Measurements from ENCODE around the gene TXNRD2. TPM values are rescaled to one million over a fixed set of nuclear protein-coding genes. Genes with fewer than 3 reads are reported as not detected.

Gene TXNRD2
- total and polyA plus RNA-seq, 8 donors = 9.6 to 41.6 (median 14.8) TPM

DNA sequence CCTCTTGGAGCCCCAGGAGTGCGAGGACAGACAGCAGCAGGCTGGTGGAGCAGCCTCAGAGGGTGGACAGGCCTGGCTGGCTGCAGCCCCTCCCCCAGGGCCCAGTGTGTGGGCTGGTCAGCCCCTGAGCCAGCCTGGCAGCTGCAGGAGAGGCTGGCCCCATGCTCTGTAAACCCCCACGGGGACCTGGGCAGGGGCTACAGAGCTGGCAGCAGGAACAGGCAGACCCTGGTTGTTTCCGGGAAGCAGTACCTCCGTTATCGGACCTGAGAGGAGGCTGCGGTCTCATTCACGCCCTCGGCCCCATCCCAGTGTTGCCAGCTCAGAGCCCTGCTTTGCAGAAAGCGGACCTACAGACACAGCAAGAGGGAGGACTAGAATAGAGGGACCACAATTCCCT lies 38.6 kb downstream of the TXNRD2 start:
- Histone ChIP-seq H3K27ac (no peak overlapping the region), H3K4me3 (no peak overlapping the region), H3K9me3 (no peaks in the 10 kb centered on the region), H3K36me3 (no peaks in the 10 kb centered on the region), H3K27me3 (no peaks in the 10 kb centered on the region), H3K4me1 (no peaks in the 10 kb centered on the region)
- 90 to 93% methylated on average over 9 of the region's 9 CpGs for WGBS, 2 donors
- intact Hi-C loops (cut with DNase I) = loop anchor here in 1 of 3 donors (5.0 kb wide), 1 partner anchor 161 kb away; no protein-coding TSS in a partner anchor
- TF ChIP-seq, protein P1, sequence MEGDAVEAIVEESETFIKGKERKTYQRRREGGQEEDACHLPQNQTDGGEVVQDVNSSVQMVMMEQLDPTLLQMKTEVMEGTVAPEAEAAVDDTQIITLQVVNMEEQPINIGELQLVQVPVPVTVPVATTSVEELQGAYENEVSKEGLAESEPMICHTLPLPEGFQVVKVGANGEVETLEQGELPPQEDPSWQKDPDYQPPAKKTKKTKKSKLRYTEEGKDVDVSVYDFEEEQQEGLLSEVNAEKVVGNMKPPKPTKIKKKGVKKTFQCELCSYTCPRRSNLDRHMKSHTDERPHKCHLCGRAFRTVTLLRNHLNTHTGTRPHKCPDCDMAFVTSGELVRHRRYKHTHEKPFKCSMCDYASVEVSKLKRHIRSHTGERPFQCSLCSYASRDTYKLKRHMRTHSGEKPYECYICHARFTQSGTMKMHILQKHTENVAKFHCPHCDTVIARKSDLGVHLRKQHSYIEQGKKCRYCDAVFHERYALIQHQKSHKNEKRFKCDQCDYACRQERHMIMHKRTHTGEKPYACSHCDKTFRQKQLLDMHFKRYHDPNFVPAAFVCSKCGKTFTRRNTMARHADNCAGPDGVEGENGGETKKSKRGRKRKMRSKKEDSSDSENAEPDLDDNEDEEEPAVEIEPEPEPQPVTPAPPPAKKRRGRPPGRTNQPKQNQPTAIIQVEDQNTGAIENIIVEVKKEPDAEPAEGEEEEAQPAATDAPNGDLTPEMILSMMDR (IDR thresholded peaks at IDR 0.05) = no peak
- FAIRE-seq = no peak
- ATAC-seq = no peak
- DNase-seq = no peak

DNA sequence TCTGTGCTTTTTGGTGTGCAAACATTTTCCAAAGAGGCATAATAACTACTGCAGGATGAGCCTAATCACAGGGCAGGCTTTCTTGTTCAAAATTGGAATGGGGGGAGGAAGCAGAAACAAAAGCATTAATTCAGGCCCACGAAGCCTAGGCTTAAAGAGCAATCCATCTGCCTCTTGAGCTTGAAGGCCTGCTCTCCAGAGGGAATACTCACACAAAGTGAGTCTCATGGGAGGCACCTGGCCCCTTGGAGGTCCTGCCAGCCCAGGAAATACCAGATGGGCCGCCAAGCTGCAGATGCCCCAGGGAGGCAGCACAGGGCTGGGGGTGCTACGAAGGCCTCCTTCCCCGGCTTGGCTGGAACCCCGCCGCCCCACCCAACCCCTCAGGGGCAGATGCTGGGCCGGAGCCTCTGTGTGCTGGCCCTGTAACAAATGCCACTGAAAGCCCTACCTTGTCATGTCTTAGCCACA lies 39.3 kb downstream of the TXNRD2 start:
- Histone ChIP-seq H3K4me1 (no peaks in the 10 kb centered on the region), H3K36me3 (no peaks in the 10 kb centered on the region), H3K4me3 (no peak overlapping the region), H3K27me3 (no peaks in the 10 kb centered on the region), H3K9me3 (no peaks in the 10 kb centered on the region), H3K27ac (no peak overlapping the region)
- intact Hi-C loops (cut with DNase I) = loop anchor here in 1 of 3 donors (5.0 kb wide), 1 partner anchor 160 kb away; no protein-coding TSS in a partner anchor
- ATAC-seq (no peak), FAIRE-seq (no peak), DNase-seq (no peak)
- TF ChIP-seq, protein P1 (IDR thresholded peaks at IDR 0.05) = no peak
- WGBS, 2 donors = 93% methylated on average over 7 of the region's 7 CpGs

DNA sequence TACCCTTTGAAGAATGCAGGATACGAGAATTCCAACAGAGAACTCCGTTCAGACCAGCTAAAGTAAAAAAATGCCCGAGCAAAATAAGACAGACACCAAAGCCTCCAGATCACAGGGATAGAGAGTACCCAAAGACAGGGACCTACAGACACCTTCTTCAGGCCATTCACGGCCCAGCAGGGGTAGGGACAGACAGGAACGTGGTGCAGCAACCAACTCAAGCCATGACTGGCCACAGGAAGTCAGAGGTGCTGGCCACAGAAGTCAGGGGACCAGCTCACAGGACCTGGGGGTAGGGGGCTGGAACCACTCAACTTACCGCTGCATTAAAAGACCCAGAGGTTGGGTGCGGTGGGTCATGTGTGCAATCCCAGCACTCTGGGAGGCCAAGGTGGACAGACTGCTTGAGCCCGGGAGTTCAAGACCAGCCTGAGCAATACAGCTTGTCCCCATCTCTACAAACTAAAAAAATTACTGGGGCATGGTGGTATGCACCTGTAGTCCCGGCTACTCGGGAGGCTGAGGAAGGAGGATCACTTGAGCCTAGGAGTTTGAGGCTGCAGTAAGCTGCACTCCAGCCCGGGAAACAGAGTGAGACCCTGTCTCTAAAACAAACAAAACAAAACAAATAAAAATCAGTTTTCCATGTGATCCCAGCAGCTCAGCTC lies 39.9 kb downstream of the TXNRD2 start:
- TF ChIP-seq, protein P1 (IDR thresholded peaks at IDR 0.05) = no peak

DNA sequence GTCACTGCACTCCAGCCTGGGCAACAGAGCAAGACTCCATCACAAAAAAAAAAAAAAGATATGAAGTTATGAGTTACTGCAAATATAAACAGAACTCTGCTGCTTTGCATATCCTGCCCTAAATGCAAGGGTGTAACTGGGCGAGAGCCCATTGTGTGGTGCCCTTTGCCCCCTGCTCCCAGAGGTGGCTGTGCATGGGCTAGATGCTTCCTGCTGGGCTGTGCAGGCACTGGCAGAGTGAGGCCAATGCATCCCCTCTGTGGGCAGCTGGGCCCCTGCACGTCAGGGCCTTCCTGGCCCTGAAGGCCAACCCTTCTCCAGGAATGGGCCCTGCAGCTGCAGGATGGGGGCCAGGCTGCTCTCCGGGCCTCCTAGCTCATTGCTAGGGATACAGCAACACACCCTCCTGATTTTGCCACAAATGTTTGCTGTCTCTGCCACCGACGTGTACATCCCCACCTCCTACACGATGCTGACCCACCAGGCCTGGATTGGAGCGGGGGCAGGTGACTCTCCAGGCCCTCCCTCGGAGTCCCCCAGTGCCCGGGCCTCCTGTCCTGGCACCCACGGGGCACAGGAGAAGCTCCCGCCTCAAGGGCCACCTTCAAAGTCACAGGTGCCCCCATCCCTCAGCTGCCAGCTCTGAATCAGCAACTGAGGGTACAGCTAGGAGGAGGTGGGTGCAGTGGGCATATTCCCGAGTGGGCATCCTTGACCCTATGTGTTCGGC lies 40.7 kb downstream of the TXNRD2 start:
- Histone ChIP-seq H3K4me3 (no peak overlapping the region), H3K9me3 (no peaks in the 10 kb centered on the region), H3K27ac (no peak overlapping the region), H3K4me1 (no peaks in the 10 kb centered on the region), H3K27me3 (no peaks in the 10 kb centered on the region), H3K36me3 (no peaks in the 10 kb centered on the region)
- no peak for FAIRE-seq
- peak in 1 of 6 donors; percentile 1 for DNase-seq
- intact Hi-C loops (cut with DNase I) = loop anchor here in 1 of 3 donors (5.0 kb wide), 1 partner anchor 159 kb away; no protein-coding TSS in a partner anchor
- 81 to 88% methylated on average over 13 of the region's 13 CpGs for WGBS, 2 donors
- TF ChIP-seq, protein P1 (IDR thresholded peaks at IDR 0.05) = no peak
- peak in 1 of 4 donors; percentile 26 for ATAC-seq

More for the DNA sequence above, 39.9 kb downstream of the TXNRD2 start:
- intact Hi-C loops (cut with DNase I) = loop anchor here in 1 of 3 donors (5.0 kb wide), 1 partner anchor 159 kb away; no protein-coding TSS in a partner anchor
- Histone ChIP-seq H3K9me3 (no peaks in the 10 kb centered on the region), H3K36me3 (no peaks in the 10 kb centered on the region), H3K27ac (no peak overlapping the region), H3K27me3 (no peaks in the 10 kb centered on the region), H3K4me3 (no peak overlapping the region), H3K4me1 (no peaks in the 10 kb centered on the region)
- no peak for DNase-seq
- no peak for ATAC-seq
- WGBS, 2 donors = 83 to 86% methylated on average over 11 of the region's 11 CpGs
- FAIRE-seq = no peak
